Right lung (tissue), 5 donors: ENCODE data around the gene CDCA4. TPM values are rescaled to one million over a fixed set of nuclear protein-coding genes. Genes with fewer than 3 reads are reported as not detected.
"Not testable (repeated sequence)": the region's sequence is repeated elsewhere in the genome, so short reads cannot be mapped to it uniquely, and the experiment has no call there.

Experiments used
- DNase-seq, 2 donors: peaks; one replicate each; pipeline ENCODE4 v3.0.0-alpha.2; 2013
- polyA plus RNA-seq, 5 donors: library from polyadenylated mRNA; unstranded; fragments of 120-200 nt; gene quantifications; one replicate each; pipeline versions ENCODE4 v1.2.1 to v1.2.3, GENCODE V29; 2013; ENCODE audit warnings: inconsistent platforms in 1 of 5, low replicate concordance in 1 of 5; ENCODE audit not compliant: insufficient read length in 5 of 5, insufficient read depth in 1 of 5

The CDCA4 gene
- polyA plus RNA-seq, 5 donors: 18.5 to 26.6 (median 23.0) TPM

GRCh38 chr14:105039458-105040205, 18.7 kb upstream of the CDCA4 start:
- no peak for DNase-seq

DNA sequence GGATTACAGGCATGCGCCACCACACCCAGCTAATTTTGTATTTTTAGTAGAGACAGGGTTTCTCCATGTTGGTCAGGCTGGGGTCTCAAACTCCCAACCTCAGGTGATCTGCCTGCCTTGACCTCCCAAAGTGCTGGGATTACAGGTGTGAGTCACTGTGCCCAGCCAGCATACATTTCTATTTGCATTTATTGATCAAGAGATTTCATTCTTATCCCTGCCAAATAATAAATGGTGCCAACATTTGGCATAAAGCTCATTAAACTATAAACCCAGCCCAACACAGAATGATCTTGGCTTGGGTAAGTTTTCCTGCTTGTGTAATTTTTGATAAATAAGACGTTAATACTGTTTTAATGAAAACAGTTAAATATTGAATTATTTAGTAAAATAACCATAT, 14.7 kb upstream of the CDCA4 start:
- DNase-seq: not testable (repeated sequence)

- DNase-seq: no peak
Observed at GRCh38 chr14:105034315-105035039, 13.6 kb upstream of the CDCA4 start.

- DNase-seq: not testable (repeated sequence)
Observed at GRCh38 chr14:105033412-105033900, 12.6 kb upstream of the CDCA4 start.

GRCh38 chr14:105032451-105032901, 11.6 kb upstream of the CDCA4 start:
- not testable (repeated sequence) for DNase-seq

DNA sequence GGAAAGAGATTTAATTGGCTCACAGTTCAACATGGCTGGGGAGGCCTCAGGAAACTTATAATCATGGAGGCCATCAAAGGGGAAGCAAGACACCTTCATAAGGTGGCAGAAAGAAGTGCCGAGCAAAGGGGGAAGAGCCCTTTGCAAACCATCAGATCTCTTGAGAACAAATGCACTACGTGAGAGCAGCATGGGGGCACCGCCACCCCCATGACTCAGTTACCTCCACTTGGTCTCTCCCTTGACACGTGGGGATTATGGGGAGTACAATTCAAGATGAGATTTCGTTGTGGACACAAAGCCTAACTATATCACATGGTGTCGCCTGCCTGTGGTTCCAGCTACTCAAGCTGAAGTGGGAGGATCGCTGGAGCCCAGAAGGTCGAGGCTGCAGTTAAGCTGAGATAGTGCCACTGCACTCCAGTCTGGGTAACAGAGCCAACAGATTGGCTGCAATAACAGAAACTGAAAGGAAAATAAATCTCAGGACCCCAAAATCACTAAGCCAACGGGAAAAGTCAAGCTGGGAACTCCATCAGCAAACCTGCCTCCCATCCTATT, 10.0 kb upstream of the CDCA4 start:
- no peak for DNase-seq

DNA sequence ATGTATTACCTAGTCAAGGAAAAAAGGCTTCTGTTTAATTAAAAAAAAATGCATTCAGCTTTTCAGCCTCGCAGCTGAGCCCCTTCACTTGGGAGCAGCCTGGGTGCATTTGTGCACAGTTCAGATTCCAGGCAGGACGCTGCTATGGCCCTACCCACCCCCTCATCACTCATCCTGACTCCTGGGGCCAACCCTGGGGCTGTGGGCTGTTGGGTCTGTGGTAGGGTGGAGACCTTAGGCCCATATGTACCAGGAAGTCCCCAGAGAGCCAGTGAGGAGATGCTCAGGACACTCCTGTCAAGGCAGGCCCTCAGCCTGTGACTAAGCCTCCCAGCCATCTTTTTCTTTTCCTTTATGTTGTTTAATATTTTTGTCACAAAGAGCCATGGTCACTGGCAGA, 9.3 kb upstream of the CDCA4 start:
- no peak for DNase-seq

GRCh38 chr14:105029402-105029801, 8.5 kb upstream of the CDCA4 start:
- DNase-seq: no peak

GRCh38 chr14:105028251-105028927, 7.5 kb upstream of the CDCA4 start:
- no peak for DNase-seq

GRCh38 chr14:105027718-105028117, 6.8 kb upstream of the CDCA4 start:
- DNase-seq: not testable (repeated sequence)

- no peak for DNase-seq
Observed at GRCh38 chr14:105026802-105027563, 6.1 kb upstream of the CDCA4 start.

GRCh38 chr14:105026033-105026785, 5.3 kb upstream of the CDCA4 start:
- DNase-seq: no peak

DNA sequence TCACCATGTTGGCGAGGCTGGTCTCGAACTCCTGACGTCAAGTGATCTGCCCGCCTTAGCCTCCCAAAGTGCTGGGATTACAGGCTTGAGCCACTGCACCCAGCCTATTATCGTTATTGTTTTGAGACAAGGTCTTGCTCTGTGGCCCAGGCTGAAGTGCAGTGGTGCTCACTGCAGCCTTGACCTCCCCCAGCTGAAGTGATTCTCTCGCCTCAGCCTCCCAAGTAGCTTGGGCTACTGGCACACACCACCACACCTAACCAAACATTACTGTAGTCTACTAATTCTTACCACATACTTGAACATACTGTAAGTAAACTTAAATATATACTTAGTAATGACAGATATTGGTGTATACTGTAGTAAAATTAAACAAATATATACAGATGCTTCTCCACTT, 4.5 kb upstream of the CDCA4 start:
- DNase-seq: no peak

DNA sequence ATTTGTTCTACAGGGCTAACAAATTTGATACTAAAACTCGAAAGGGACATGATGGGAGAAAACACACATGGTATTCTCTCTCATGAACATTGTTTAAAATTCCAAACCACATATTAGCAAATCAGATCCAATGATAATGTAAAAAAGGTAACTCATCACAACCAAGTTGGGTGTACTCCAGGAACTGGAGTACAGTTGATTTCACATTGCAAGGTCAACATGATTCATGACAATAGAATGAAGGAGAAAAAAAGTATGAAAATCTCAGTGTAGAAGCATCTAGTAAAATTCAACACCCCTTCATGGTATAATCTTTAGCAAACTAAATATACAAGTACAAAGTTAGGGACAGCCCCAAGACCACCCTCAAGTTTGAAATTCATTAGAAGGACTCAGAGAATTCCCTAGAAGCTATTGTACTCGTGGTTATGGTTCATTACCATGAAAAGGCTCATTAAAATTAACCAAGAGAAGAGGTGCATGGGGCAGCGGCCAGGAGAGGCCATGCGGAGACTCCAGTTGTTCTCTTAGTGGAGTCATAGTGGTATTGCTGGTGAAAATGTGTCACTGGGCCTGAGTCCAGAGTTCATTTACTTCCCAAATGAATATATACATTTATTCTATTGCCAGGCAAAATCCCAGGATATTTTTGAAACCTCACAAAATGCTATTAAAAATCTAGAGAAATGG, 3.1 kb upstream of the CDCA4 start:
- DNase-seq: no peak

- no peak for DNase-seq
Observed at GRCh38 chr14:105023144-105023543, 2.3 kb upstream of the CDCA4 start.

- DNase-seq: no peak
Observed at GRCh38 chr14:105022276-105022670, 1.4 kb upstream of the CDCA4 start.

DNA sequence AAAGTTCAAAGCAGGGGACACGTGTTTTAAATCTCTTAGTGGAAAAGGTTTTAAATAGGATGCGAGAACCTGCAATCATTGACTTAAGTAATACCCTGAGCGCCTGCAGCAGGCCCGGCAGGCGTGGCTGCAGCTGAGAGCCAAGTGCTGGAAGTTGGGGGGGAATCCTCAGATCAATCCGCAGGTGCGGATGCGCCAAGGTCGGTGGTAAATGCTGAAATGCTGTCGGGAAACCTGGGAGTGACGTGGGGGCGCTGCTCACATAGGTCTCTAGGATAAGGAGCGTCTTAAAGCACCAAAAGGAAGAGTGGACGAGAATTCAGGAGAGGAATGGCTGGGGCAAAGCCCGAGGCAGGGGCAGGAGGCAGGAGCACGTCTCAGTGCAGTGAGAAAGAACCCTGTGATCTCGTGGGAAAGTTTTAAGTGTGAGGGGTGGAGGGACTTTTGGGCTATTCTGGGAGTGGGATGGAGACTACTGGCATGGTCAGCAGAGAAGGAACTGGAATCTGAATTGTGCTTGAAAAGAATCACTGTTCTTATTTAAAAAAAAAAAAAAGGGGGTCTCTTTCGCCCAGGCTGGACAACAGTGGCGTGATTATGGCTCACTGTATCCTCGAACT, 883 bp upstream of the CDCA4 start:
- no peak for DNase-seq

DNA sequence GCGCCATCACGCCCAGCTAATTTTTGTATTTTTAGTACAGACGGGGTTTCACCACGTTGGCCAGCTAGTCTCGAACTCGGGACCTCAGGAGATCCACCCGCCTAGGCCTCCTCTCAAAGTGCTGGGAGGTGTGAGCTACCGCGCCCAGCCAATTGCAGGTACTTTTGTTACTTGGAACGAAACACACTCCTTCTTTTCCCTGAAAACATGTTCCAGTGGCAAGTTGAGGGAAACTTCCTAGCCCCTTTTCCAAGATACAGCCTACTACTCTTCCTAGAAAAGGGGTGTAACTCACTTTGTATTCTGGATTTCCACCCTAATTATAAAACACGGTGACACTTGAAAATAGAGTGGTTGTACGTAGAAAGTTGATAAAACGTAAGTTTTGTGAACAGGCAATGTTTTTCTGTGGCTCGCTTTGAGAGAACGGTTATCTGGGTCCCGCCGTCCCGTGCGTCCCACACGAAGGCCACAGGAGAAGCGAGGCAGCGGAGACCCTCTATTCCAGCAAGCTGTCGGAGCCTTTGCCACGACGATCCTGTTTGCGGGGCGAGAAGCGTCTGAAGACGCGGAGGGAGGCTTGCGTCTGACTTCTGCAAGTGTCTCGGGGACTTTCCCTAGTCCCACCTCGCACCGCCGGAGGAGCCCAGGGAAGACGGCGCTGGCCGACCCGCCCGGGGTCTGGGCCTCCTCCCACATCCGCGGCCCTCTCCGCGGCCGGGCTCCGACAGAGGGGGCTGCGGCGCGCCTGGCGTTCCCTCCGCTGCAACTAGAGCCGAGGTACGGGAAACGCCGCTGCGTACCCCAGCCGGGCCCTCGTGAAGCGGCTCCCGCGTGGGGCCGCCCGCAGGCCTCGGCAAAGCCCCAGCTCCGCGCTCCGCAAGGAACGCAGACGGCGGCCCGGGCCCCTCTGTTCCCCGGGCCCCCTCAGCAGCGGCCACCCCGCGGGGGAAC, 745 bp downstream of the CDCA4 start:
- DNase-seq: peak; percentile 35 to 44
